Endothelial cell of umbilical vein (primary cell): ENCODE measurements around the gene PRPF40B.

Experiments
- JUN ChIP-seq: IDR thresholded peaks from 2 replicates; pipeline ENCODE4 v1.6.1; 2011; ENCODE audit warnings: borderline replicate concordance, low read depth; ENCODE audit not compliant: insufficient read length, insufficient read depth
- MYC ChIP-seq: IDR thresholded peaks from one replicate; pipeline ENCODE4 v1.6.1; 2011; ENCODE audit warnings: mild to moderate bottlenecking, low read depth, low read length
- TF ChIP-seq, protein P1 (sequence below), 2 donors: IDR thresholded peaks; 1 replicate in 1 of 2; 2 replicates in 1 of 2; pipeline ENCODE4 v1.5.1; 2011; ENCODE audit warnings: low read length in 2 of 2, mild to moderate bottlenecking in 2 of 2, moderate library complexity in 2 of 2, control low read depth in 1 of 2, inconsistent platforms in 1 of 2, low read depth in 1 of 2; ENCODE audit not compliant: insufficient read depth in 1 of 2; ENCODE audit errors: extremely low read depth in 1 of 2

- TF ChIP-seq, protein P1, sequence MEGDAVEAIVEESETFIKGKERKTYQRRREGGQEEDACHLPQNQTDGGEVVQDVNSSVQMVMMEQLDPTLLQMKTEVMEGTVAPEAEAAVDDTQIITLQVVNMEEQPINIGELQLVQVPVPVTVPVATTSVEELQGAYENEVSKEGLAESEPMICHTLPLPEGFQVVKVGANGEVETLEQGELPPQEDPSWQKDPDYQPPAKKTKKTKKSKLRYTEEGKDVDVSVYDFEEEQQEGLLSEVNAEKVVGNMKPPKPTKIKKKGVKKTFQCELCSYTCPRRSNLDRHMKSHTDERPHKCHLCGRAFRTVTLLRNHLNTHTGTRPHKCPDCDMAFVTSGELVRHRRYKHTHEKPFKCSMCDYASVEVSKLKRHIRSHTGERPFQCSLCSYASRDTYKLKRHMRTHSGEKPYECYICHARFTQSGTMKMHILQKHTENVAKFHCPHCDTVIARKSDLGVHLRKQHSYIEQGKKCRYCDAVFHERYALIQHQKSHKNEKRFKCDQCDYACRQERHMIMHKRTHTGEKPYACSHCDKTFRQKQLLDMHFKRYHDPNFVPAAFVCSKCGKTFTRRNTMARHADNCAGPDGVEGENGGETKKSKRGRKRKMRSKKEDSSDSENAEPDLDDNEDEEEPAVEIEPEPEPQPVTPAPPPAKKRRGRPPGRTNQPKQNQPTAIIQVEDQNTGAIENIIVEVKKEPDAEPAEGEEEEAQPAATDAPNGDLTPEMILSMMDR (IDR thresholded peaks at IDR 0.05; ENCODE audit: extremely low read depth in 1 of 2, insufficient read depth in 1 of 2, low read depth in 1 of 2, low read length in 2 of 2): no peak
- TF ChIP-seq JUN (no peak), MYC (no peak)
Observed at GRCh38 chr12:49636574-49636973, 13.2 kb downstream of the PRPF40B start.
